Kidney epithelial cell (primary cell): ENCODE data around the gene RNF13. TPM values are rescaled to one million over a fixed set of nuclear protein-coding genes. Genes with fewer than 3 reads are reported as not detected.

Experiments used
- DNase-seq: peaks from one replicate; pipeline ENCODE4 v3.0.0-alpha.2; 2010; ENCODE audit warnings: low read depth
- H3K27me3 ChIP-seq: 2 replicates; pipeline ENCODE4 v1.6.0; 2011; ENCODE audit warnings: low read length; ENCODE audit not compliant: control insufficient read depth, insufficient read depth
- H3K36me3 ChIP-seq: 2 replicates; pipeline ENCODE4 v1.5.1; 2011; ENCODE audit warnings: low read length; ENCODE audit not compliant: control insufficient read depth, insufficient read depth
- H3K4me3 ChIP-seq: 2 replicates; pipeline ENCODE4 v1.5.1; 2011; ENCODE audit warnings: low read depth, mild to moderate bottlenecking, control low read depth, low read length
- total RNA-seq: library from RNA; depleted of rRNA; stranded (reverse); fragments of >200 nt; gene quantifications from 2 replicates; pipeline ENCODE4 v1.2.3, GENCODE V29; 2015
- TF ChIP-seq, protein P1 (sequence below): IDR thresholded peaks from 2 replicates; pipeline ENCODE4 v1.5.1; 2011; ENCODE audit warnings: mild to moderate bottlenecking, moderate library complexity, low read length, control low read depth, inconsistent platforms; ENCODE audit not compliant: insufficient read depth, poor library complexity, severe bottlenecking

Gene RNF13
- total RNA-seq, 1 donor from 2014 or later, result 43.4 TPM

DNA sequence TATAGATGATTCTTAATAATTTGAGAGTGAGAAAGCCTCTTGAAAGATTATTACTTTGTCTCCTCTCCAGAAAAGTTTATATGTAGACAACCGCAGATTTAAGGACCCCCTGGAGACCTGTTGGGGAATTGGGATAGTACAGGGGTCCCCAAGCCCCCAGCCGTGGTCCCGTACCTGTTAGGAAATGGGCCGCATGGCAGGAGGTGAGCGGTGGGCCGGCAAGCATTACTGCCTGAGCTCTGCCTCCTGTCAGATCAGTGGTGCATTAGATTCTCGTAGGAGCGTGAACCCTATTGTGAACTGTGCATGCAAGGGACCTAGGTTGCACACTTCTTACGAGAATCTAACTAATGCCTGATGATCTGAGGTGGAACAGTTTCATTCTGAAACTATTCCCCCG lies 79.4 kb downstream of the RNF13 start:
- Histone ChIP-seq H3K27me3 (no peaks in the 10 kb centered on the region), H3K36me3 (no peaks in the 10 kb centered on the region)
- DNase-seq, result no peak

DNA sequence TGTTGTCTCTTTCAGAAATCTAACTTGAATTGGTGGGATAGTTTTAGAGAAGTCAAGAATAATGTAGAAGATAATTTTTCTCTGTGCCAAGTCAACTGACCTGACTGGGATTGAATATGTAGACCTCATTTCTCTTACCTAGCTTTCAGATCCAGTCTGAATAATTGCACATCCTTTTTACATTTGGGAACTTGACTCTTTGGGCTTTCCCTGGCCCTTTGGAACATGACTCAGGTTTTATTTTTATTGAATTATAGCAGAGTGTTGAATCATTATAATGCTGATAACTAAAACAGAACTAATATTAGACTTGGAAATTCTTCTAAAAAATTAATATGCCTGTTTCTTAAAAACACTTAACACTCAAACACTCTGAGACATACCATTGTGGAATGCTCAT lies 81.2 kb downstream of the RNF13 start:
- Histone ChIP-seq H3K4me3 (no peak overlapping the region), H3K27me3 (no peaks in the 10 kb centered on the region), H3K36me3 (no peaks in the 10 kb centered on the region)
- DNase-seq, result no peak
- TF ChIP-seq, protein P1, sequence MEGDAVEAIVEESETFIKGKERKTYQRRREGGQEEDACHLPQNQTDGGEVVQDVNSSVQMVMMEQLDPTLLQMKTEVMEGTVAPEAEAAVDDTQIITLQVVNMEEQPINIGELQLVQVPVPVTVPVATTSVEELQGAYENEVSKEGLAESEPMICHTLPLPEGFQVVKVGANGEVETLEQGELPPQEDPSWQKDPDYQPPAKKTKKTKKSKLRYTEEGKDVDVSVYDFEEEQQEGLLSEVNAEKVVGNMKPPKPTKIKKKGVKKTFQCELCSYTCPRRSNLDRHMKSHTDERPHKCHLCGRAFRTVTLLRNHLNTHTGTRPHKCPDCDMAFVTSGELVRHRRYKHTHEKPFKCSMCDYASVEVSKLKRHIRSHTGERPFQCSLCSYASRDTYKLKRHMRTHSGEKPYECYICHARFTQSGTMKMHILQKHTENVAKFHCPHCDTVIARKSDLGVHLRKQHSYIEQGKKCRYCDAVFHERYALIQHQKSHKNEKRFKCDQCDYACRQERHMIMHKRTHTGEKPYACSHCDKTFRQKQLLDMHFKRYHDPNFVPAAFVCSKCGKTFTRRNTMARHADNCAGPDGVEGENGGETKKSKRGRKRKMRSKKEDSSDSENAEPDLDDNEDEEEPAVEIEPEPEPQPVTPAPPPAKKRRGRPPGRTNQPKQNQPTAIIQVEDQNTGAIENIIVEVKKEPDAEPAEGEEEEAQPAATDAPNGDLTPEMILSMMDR, result no peak

More for the DNA sequence above, 79.4 kb downstream of the RNF13 start:
- H3K4me3 ChIP-seq, result no peak overlapping the region
- TF ChIP-seq, protein P1, result no peak

DNA sequence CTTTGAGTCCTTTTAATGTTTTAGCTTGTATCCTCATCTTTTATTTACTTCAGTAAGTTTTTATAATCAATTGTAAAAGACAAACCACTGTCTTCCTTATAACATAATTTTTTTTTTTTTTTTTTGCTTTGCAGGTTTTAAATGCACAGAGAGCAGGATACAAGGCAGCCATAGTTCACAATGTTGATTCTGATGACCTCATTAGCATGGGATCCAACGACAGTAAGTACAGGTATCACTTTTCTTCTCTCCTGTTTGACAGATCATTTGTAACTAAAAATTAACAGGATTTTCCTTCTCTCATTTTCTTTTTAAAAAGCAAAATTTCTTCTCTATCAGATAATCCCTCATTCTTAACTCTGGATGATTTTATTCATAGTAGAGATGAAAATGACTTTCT lies 82.3 kb downstream of the RNF13 start:
- H3K27me3 ChIP-seq, result no peaks in the 10 kb centered on the region
- no peak overlapping the region for H3K4me3 ChIP-seq
- TF ChIP-seq, protein P1, result no peak
- no peaks in the 10 kb centered on the region for H3K36me3 ChIP-seq
- DNase-seq, result no peak

DNA sequence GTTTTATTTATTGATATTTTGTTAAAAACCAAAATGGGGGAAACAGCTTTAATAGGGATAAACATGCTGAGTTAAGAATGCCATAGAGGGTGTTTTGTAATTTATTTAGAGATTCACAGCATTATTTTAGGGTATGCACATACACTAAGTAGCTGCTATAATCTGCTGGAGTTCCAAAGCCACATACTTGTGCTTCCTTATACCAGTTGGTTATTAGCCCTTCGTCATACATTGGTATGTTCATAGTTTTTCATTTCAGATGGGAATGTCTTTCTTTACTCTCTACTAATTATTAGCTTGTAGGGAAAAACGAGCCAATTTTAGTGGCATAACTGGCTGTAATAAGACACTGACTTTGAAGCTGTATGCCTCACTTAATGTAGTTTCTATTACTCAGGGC lies 82.8 kb downstream of the RNF13 start:
- TF ChIP-seq, protein P1, result no peak
- H3K4me3 ChIP-seq, result no peak overlapping the region
- H3K36me3 ChIP-seq, result no peaks in the 10 kb centered on the region
- H3K27me3 ChIP-seq, result no peaks in the 10 kb centered on the region
- no peak for DNase-seq

DNA sequence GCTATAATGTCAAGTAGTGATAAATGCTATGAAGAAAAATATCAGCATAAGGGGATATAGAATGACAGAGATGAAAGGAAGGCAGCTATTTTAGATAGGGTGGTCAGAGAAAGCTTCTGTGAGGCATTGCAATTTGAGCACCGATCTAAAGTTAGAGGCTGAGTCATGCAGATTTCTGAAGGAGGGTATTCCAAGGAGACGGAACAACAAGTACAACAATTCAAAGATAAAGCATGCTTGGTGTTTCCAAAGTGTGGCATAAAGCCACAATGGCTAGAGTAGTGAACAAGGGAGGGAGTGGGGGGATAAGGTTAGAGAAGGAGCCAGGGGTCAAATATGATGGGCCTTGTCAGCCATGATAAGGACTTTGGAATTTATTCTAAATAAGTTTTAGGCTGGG lies 85.8 kb downstream of the RNF13 start:
- peak; percentile 18 for DNase-seq
- TF ChIP-seq, protein P1, result no peak
- no peaks in the 10 kb centered on the region for H3K36me3 ChIP-seq
- H3K27me3 ChIP-seq, result no peaks in the 10 kb centered on the region
- H3K4me3 ChIP-seq, result no peak overlapping the region

DNA sequence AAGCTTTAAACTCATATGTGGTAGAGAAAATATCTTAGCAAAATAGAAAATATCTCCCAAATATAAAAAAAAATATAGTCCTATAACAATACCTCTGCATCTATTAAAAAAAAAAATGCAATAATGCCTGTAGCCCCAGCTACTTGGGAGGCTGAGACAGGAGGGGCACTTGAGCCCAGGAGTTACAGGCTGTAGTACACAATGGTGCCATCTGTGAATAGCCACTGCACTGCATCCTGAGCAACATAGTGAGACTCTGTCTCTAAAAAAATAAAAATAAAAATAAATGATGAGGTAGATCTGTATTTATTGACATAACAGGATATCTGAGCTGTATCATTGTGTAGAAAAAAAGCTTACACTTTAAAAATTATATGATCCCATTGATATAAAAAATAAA lies 87.3 kb downstream of the RNF13 start:
- Histone ChIP-seq H3K4me3 (no peak overlapping the region), H3K27me3 (no peaks in the 10 kb centered on the region), H3K36me3 (no peaks in the 10 kb centered on the region)
- DNase-seq, result no peak
- TF ChIP-seq, protein P1, result no peak
